ENCODE data around the gene ANKFN1.

DNA sequence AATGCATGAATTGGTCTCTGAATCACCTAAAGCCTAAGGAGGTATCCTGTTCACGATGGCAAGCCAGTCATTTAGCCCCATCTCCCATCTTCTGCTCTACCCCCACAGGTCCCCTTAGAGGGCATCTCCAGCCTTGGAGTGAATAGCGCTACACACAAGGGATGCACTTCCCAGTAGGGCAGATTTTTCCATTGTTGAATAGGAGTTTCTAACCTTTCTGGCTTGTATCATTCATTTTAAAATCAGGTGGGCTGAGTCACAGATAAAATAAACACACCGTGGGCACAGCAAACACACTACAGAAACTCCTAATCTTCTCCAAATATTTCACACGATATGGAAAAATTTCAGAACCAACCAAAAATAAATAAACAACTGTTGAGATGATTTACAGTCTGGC is 239.0 kb downstream of the ANKFN1 start:
- TF ChIP-seq, protein P1, sequence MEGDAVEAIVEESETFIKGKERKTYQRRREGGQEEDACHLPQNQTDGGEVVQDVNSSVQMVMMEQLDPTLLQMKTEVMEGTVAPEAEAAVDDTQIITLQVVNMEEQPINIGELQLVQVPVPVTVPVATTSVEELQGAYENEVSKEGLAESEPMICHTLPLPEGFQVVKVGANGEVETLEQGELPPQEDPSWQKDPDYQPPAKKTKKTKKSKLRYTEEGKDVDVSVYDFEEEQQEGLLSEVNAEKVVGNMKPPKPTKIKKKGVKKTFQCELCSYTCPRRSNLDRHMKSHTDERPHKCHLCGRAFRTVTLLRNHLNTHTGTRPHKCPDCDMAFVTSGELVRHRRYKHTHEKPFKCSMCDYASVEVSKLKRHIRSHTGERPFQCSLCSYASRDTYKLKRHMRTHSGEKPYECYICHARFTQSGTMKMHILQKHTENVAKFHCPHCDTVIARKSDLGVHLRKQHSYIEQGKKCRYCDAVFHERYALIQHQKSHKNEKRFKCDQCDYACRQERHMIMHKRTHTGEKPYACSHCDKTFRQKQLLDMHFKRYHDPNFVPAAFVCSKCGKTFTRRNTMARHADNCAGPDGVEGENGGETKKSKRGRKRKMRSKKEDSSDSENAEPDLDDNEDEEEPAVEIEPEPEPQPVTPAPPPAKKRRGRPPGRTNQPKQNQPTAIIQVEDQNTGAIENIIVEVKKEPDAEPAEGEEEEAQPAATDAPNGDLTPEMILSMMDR (IDR thresholded peaks at IDR 0.05; ENCODE audit: low read length): no peak
- TF ChIP-seq EZH2phosphoT487 (IDR thresholded peaks at IDR 0.05; ENCODE audit: low read length): no peak

Measured in MM.1S (cell line).